Mammary epithelial cell (primary cell): ENCODE results near the gene AARS1.

ENCODE experiments used
- CTCF ChIP-seq, 2 donors: IDR thresholded peaks in 1 of 2; conservative IDR thresholded peaks in 1 of 2; 2 replicates each; pipeline ENCODE4 v1.5.1; 2011 to 2012; ENCODE audit warnings: inconsistent platforms in 2 of 2, low read length in 2 of 2, mild to moderate bottlenecking in 2 of 2, control low read depth in 1 of 2, low read depth in 1 of 2; ENCODE audit not compliant: insufficient read depth in 1 of 2; ENCODE audit errors: extremely low read depth in 1 of 2
- EZH2 ChIP-seq: IDR thresholded peaks from 2 replicates; pipeline ENCODE4 v1.6.1; 2012; ENCODE audit warnings: low read length, inconsistent platforms, borderline replicate concordance

DNA sequence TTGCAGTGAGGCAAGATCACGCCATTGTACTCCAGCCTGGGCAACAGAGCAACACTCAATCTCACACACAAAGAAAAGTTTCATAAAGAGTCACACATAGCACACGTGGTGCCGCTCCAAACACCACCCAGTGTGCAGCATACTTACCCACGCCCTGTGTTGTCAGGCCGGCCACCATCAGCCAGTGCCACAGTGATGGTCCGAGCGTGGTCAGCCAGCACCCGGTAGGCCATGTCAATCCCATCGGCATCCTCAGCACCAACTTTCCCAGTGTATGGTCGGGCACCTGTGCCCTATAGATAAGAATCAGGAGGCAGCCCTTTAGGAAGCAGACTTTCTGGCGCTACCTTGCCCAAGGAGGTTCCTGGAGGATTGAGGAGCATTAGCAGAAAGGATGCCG is 19.8 kb downstream of the AARS1 start:
- TF ChIP-seq EZH2 = no peak
- TF ChIP-seq CTCF (conservative IDR thresholded peaks at IDR 0.05 in 1 of 2, IDR thresholded peaks at IDR 0.05 in 1 of 2; ENCODE audit: extremely low read depth in 1 of 2, insufficient read depth in 1 of 2, low read depth in 1 of 2, low read length in 2 of 2) = no peak
